Mucosa of rectum (tissue), 2 donors: ENCODE results near the gene ZNF343.

ENCODE experiments used
- H3K27ac ChIP-seq, 2 donors: one replicate each; pipeline ENCODE4 v1.7.0; 2013; ENCODE audit warnings: inconsistent platforms in 2 of 2, low read depth in 2 of 2, low read length in 2 of 2
- H3K27me3 ChIP-seq, 2 donors: one replicate each; pipeline ENCODE4 v1.7.0; 2013; ENCODE audit warnings: low read length in 2 of 2; ENCODE audit not compliant: control insufficient read depth in 2 of 2, insufficient read depth in 2 of 2
- H3K36me3 ChIP-seq, 2 donors: one replicate each; pipeline ENCODE4 v1.7.0; 2013; ENCODE audit warnings: low read length in 2 of 2; ENCODE audit not compliant: control insufficient read depth in 2 of 2, insufficient read depth in 2 of 2
- H3K4me1 ChIP-seq, 2 donors: one replicate each; pipeline ENCODE4 v1.7.0; 2013; ENCODE audit warnings: low read length in 2 of 2, mild to moderate bottlenecking in 1 of 2; ENCODE audit not compliant: control insufficient read depth in 2 of 2, insufficient read depth in 2 of 2
- H3K4me3 ChIP-seq, 2 donors: one replicate each; pipeline ENCODE4 v1.7.0; 2013; ENCODE audit warnings: low read length in 2 of 2
- H3K9ac ChIP-seq, 2 donors: one replicate each; pipeline ENCODE4 v1.7.0; 2013; ENCODE audit warnings: low read length in 2 of 2, low read depth in 1 of 2, mild to moderate bottlenecking in 1 of 2
- H3K9me3 ChIP-seq, 2 donors: one replicate each; pipeline ENCODE4 v1.7.0; 2013; ENCODE audit warnings: low read length in 2 of 2; ENCODE audit not compliant: control insufficient read depth in 2 of 2
- donor health status: healthy.
- donor health status: Normal muscosa, but diverticular disease.

ZNF343 gene

GRCh38 chr20:2475850-2476741 is 32.6 kb downstream of the ZNF343 start:
- H3K9ac ChIP-seq, result no peak overlapping the region
- H3K27ac ChIP-seq, result no peak overlapping the region
- no peaks in the 10 kb centered on the region for H3K9me3 ChIP-seq
- peaks cover 4% of the 10 kb centered on the region in 2 donors for H3K36me3 ChIP-seq
- peaks cover 0 to under 1% of the 10 kb centered on the region in 2 donors for H3K4me1 ChIP-seq
- H3K27me3 ChIP-seq, result no peaks in the 10 kb centered on the region
- no peak overlapping the region for H3K4me3 ChIP-seq

GRCh38 chr20:2473516-2473915 is 35.2 kb downstream of the ZNF343 start:
- H3K36me3 ChIP-seq, result peaks cover 0 to under 1% of the 10 kb centered on the region in 2 donors
- no peak overlapping the region for H3K9ac ChIP-seq
- no peak overlapping the region for H3K27ac ChIP-seq
- H3K27me3 ChIP-seq, result no peaks in the 10 kb centered on the region
- H3K4me3 ChIP-seq, result no peak overlapping the region
- no peaks in the 10 kb centered on the region for H3K9me3 ChIP-seq
- peaks cover 10 to 14% of the 10 kb centered on the region in 2 donors for H3K4me1 ChIP-seq

GRCh38 chr20:2470423-2471193 is 38.1 kb downstream of the ZNF343 start, which contains the start of gene SNRPB:
TSS of gene SNRPB (minus strand) at chr20:2470789. CDS start at chr20:2470690, 99 bp downstream.
- Histone ChIP-seq H3K4me3 (peak within 1 kb of the TSS; percentile 79 to 93), H3K9me3 (no peaks in the 10 kb centered on the region), H3K4me1 (peaks cover 14 to 15% of the 10 kb centered on the region in 2 donors), H3K27ac (peak within 1 kb of the TSS; percentile 93), H3K27me3 (no peaks in the 10 kb centered on the region), H3K9ac (peak within 1 kb of the TSS; percentile 81 to 82), H3K36me3 (peaks cover 9 to 28% of the 10 kb centered on the region in 2 donors)

GRCh38 chr20:2469991-2470422 is 38.7 kb downstream of the ZNF343 start:
- H3K9ac ChIP-seq, result peak overlapping the region; percentile 61 to 82

GRCh38 chr20:2468581-2469407 is 39.9 kb downstream of the ZNF343 start:
- H3K27ac ChIP-seq, result no peak overlapping the region
- no peaks in the 10 kb centered on the region for H3K27me3 ChIP-seq
- peaks cover 16 to 44% of the 10 kb centered on the region in 2 donors for H3K36me3 ChIP-seq
- H3K9ac ChIP-seq, result peak overlapping the region; percentile 14 to 48
- peaks cover 14 to 15% of the 10 kb centered on the region in 2 donors for H3K4me1 ChIP-seq
- H3K9me3 ChIP-seq, result no peaks in the 10 kb centered on the region
- H3K4me3 ChIP-seq, result peak overlapping the region in 1 of 2 donors; percentile 93

More at GRCh38 chr20:2469991-2470422, 38.7 kb downstream of the ZNF343 start:
- peaks cover 11 to 32% of the 10 kb centered on the region in 2 donors for H3K36me3 ChIP-seq
- H3K4me3 ChIP-seq, result peak overlapping the region; percentile 79 to 93
- peaks cover 14 to 15% of the 10 kb centered on the region in 2 donors for H3K4me1 ChIP-seq
- no peaks in the 10 kb centered on the region for H3K9me3 ChIP-seq
- peak overlapping the region; percentile 89 to 93 for H3K27ac ChIP-seq
- no peaks in the 10 kb centered on the region for H3K27me3 ChIP-seq

GRCh38 chr20:2467412-2467811 is 41.3 kb downstream of the ZNF343 start:
- peaks cover 30 to 58% of the 10 kb centered on the region in 2 donors for H3K36me3 ChIP-seq
- no peak overlapping the region for H3K27ac ChIP-seq
- no peaks in the 10 kb centered on the region for H3K27me3 ChIP-seq

GRCh38 chr20:2465100-2465499 is 43.6 kb downstream of the ZNF343 start:
- H3K36me3 ChIP-seq, result peaks cover 51 to 80% of the 10 kb centered on the region in 2 donors

More at GRCh38 chr20:2467412-2467811, 41.3 kb downstream of the ZNF343 start:
- peak overlapping the region in 1 of 2 donors; percentile 26 for H3K9ac ChIP-seq
- H3K4me3 ChIP-seq, result no peak overlapping the region
- no peaks in the 10 kb centered on the region for H3K9me3 ChIP-seq
- peaks cover 14 to 15% of the 10 kb centered on the region in 2 donors for H3K4me1 ChIP-seq

GRCh38 chr20:2463616-2464365 is 44.9 kb downstream of the ZNF343 start:
- Histone ChIP-seq H3K4me3 (no peak overlapping the region), H3K4me1 (peaks cover 4 to 6% of the 10 kb centered on the region in 2 donors), H3K27ac (no peak overlapping the region), H3K9ac (no peak overlapping the region), H3K27me3 (no peaks in the 10 kb centered on the region), H3K36me3 (peaks cover 55 to 89% of the 10 kb centered on the region in 2 donors), H3K9me3 (no peaks in the 10 kb centered on the region)

More at GRCh38 chr20:2465100-2465499, 43.6 kb downstream of the ZNF343 start:
- Histone ChIP-seq H3K4me3 (no peak overlapping the region), H3K9me3 (no peaks in the 10 kb centered on the region), H3K4me1 (peaks cover 12 to 14% of the 10 kb centered on the region in 2 donors), H3K27me3 (no peaks in the 10 kb centered on the region), H3K27ac (no peak overlapping the region), H3K9ac (no peak overlapping the region)

- H3K9me3 ChIP-seq, result no peaks in the 10 kb centered on the region
- H3K27me3 ChIP-seq, result no peaks in the 10 kb centered on the region
- H3K27ac ChIP-seq, result no peak overlapping the region
- no peak overlapping the region for H3K4me3 ChIP-seq
- peaks cover 55 to 79% of the 10 kb centered on the region in 2 donors for H3K36me3 ChIP-seq
- no peaks in the 10 kb centered on the region for H3K4me1 ChIP-seq
- H3K9ac ChIP-seq, result no peak overlapping the region
Observed at GRCh38 chr20:2462484-2462883, 46.2 kb downstream of the ZNF343 start.
